ENCODE data around the gene ATL2.

Gene ATL2

DNA sequence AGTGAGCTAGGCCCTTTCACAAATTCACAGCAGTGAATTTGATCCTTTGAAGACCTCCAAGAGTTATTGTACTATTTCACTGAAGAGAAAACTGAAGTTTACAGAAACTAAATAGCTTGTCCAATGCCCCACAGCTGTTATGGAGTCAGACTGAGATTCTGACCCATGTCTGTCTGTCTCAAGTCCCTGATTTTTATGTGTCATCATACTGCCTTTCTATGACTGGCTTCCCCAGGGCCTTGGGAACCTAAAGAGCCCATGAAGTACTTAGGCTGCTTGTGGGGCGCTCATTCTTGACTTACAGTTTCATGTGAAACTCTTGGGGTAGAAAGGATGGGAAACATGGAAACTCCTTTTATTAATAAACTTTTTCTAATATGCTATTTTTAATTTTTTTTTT lies 107.7 kb downstream of the ATL2 start:
- TF ChIP-seq JUND (IDR thresholded peaks at IDR 0.05; ENCODE audit: low read depth) = no peak
- in situ Hi-C loops (cut with HindIII; ENCODE audit: low pct_unique_long_range_greater_than_20kb, low sequenced_read_pairs) = no loop called here
- no peak for DNase-seq (ENCODE audit: low read depth in 1 of 2, low spot score in 1 of 2)

DNA sequence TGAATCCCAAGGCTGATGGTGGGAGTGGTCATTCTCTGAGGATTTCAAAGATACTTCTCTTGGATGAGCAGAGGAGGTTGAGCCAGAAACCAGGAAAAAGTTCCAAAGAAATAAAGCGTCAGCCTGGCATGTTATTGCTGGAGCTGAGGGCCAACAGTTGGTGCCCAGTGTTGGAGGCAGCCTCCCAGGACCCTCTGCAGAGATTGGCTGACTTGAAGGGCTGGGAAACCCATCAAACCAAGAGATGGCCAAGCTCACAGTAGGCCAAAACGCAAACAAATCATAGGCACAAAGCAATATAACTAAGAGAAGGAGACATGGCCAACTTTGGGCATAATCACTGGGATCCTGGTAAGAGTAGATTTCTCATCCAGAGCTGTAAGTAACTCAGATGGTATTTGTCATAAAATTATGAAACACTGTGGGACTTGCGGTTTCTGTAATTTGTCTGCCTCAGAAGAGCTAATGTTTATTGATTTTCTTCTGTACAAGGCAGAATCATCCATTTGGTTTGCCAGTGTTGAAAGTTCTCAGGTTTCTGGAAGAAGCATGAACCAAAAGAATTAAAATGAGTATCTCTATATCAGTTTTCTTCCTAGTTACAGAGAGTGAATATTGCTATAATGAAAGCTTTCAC lies 108.3 kb downstream of the ATL2 start:
- DNase-seq (ENCODE audit: low read depth in 1 of 2, low spot score in 1 of 2) = no peak
- in situ Hi-C loops (cut with HindIII; ENCODE audit: low pct_unique_long_range_greater_than_20kb, low sequenced_read_pairs) = no loop called here

DNA sequence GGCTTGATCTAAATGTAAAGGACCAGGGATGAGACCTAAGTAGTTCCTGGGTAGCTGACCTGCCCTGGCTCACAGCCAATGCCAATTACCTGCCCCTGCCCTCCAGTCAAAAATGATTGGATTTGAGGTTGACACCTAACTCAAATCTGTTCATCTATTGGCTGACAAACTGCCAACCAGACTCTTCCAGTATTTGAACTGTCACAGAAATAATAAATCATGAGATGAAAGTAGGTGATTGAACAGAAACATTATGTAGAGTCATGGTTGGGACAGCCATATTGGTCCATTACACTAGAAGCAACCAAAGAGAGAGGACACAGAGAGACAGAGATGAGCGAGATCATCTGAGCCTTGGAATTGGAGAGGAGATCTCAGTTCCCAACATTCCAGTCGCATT lies 109.1 kb downstream of the ATL2 start:
- no peak for TF ChIP-seq JUND (IDR thresholded peaks at IDR 0.05; ENCODE audit: low read depth)
- peak in 1 of 2 experiments; percentile 10 for DNase-seq (ENCODE audit: low read depth in 1 of 2, low spot score in 1 of 2)
- in situ Hi-C loops (cut with HindIII; ENCODE audit: low pct_unique_long_range_greater_than_20kb, low sequenced_read_pairs) = no loop called here

More for the DNA sequence above, 108.3 kb downstream of the ATL2 start:
- TF ChIP-seq JUND (IDR thresholded peaks at IDR 0.05; ENCODE audit: low read depth) = no peak

DNA sequence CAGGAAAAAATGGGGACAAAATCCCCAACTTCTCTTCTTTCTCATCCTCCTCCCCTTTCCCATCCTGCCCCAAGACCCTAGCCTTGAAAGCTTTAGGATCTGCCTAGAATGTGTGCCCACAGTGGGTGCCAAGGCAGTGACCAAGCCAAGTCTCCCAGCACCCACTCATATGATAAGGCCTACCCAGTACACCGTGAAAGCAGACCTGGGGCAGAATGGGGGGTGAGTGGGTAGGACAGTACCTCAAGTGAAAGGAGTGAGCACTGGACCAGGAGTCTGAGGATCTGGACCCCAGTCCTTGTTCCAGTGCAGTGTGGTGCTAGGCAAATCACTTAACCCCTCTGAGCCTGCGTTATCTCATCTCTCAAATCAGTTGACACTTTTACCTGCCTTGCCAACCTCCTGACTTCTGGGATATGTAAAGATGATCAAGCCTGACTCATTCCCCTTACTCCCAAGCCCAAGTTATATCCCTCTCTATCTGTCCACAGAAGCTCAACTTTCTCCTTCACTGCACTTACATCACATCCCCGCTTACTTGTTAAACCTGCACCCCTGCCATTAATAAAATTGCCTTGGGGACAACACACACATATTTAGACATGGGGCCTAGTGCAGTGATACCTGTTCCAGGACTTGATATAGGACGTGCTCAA lies 109.7 kb downstream of the ATL2 start:
- in situ Hi-C loops (cut with HindIII; ENCODE audit: low pct_unique_long_range_greater_than_20kb, low sequenced_read_pairs) = no loop called here
- no peak for TF ChIP-seq JUND (IDR thresholded peaks at IDR 0.05; ENCODE audit: low read depth)
- DNase-seq (ENCODE audit: low read depth in 1 of 2, low spot score in 1 of 2) = no peak

DNA sequence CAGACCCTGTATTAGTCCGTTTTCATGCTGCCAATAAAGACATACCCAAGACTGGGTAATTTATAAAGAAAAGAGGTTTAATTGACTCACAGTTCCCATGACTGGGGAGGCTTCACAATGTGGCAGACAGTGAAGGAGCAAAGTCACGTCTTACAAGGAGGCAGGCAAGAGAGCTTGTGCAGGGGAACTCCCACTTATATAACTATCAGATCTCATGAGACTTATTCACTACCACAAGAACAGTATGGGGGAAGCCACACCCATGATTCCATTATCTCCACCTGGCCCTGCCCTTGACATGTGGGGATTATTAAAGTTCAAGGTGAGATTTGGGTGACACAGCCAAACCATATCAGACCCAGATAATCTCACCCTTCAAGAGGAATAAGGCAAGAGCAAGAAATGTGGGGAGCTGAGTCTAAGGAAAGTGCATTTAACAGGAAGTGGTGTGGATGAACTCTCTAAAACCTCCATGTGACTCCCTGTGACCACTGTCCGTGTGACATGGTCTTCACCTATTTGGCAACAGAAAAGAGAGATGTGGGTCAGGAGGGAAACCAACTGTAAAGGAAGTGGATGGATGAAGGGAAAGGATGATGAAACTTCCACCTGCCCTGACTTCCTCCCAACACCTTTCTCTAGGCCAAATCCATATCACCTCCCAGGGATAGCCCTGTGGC lies 110.6 kb downstream of the ATL2 start:
- in situ Hi-C loops (cut with HindIII; ENCODE audit: low pct_unique_long_range_greater_than_20kb, low sequenced_read_pairs) = no loop called here
- DNase-seq (ENCODE audit: low read depth in 1 of 2, low spot score in 1 of 2) = no peak

DNA sequence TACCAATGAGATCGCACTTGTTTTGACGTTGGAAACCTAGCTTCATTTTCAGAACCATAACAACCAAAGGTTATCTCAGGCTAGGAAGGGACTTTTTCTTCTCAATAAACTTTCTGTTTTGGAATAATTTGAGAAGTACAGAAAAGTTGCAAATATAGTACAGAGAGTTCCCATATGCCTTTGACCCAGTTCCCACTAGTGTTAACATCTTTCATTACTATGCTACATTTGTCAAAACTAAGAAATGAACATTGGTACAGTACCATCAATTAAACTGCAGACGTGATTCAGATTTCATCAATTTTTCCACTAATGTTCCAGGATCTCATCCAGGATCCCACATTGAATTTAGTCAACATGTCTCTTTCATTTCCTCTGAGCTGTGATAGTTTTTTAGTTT lies 111.6 kb downstream of the ATL2 start:
- in situ Hi-C loops (cut with HindIII; ENCODE audit: low pct_unique_long_range_greater_than_20kb, low sequenced_read_pairs) = no loop called here
- DNase-seq (ENCODE audit: low read depth in 1 of 2, low spot score in 1 of 2) = no peak
- TF ChIP-seq JUND (IDR thresholded peaks at IDR 0.05; ENCODE audit: low read depth) = no peak

More for the DNA sequence above, 110.6 kb downstream of the ATL2 start:
- TF ChIP-seq JUND (IDR thresholded peaks at IDR 0.05; ENCODE audit: low read depth) = no peak

DNA sequence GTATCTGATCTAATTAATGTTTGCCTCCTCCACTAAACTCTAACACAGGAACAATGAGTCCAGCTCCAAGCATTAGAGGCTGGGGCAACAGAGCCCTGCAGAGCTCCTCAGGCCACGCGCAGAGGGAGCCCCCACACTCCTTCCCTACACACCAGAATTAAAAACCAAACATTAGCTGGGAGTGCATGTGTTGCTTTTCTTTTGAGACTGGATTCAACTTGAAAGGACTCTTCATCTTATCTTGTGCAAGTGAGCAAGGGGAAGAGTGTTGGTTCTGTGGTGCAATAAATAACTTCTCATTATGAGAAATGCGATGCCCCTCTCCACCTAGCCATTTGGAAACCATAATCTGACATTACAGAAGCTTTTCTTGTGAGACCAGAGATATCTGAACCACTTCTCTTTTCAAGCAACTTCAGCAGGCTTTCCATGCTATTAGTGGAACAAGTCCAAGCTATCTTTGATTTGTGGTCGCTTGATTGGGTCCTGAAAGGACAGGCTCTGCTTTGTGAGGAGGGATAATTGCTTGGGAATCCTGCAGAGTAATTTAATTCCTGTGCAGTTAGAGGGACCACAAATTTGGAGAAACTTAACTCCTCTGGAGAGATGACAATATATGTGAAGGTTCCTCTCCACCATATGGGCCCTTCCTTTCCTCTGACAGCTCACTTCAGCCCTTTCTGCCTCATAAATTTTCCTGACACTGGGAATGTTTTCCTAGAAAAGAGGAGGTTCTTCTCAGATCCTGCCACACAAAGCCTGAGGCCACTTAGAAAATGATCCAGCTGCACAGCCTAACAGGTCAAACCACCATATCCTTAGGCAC lies 112.5 kb downstream of the ATL2 start:
- in situ Hi-C loops (cut with HindIII; ENCODE audit: low pct_unique_long_range_greater_than_20kb, low sequenced_read_pairs) = no loop called here

DNA sequence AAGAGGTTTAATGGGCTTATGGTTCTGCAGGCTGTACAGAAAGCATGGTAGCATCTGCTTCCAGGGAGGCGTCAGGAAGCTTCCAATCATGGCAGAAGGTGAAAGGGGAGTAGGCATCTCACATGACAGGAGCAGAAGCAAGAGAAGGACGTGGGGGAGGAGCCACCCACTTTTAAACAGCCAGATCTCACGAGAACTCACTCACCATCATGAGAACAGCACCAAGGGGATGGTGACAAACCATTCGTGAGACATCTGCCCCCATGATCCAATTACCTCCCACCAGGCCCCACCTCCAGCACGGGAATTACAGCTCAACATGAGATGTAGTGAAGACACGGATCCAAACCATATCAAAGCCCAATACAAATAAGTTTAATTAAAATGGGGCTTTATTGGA lies 113.8 kb downstream of the ATL2 start:
- in situ Hi-C loops (cut with HindIII; ENCODE audit: low pct_unique_long_range_greater_than_20kb, low sequenced_read_pairs) = no loop called here
- DNase-seq (ENCODE audit: low read depth in 1 of 2, low spot score in 1 of 2) = no peak
- no peak for TF ChIP-seq JUND (IDR thresholded peaks at IDR 0.05; ENCODE audit: low read depth)

More for the DNA sequence above, 112.5 kb downstream of the ATL2 start:
- no peak for TF ChIP-seq JUND (IDR thresholded peaks at IDR 0.05; ENCODE audit: low read depth)
- no peak for DNase-seq (ENCODE audit: low read depth in 1 of 2, low spot score in 1 of 2)

DNA sequence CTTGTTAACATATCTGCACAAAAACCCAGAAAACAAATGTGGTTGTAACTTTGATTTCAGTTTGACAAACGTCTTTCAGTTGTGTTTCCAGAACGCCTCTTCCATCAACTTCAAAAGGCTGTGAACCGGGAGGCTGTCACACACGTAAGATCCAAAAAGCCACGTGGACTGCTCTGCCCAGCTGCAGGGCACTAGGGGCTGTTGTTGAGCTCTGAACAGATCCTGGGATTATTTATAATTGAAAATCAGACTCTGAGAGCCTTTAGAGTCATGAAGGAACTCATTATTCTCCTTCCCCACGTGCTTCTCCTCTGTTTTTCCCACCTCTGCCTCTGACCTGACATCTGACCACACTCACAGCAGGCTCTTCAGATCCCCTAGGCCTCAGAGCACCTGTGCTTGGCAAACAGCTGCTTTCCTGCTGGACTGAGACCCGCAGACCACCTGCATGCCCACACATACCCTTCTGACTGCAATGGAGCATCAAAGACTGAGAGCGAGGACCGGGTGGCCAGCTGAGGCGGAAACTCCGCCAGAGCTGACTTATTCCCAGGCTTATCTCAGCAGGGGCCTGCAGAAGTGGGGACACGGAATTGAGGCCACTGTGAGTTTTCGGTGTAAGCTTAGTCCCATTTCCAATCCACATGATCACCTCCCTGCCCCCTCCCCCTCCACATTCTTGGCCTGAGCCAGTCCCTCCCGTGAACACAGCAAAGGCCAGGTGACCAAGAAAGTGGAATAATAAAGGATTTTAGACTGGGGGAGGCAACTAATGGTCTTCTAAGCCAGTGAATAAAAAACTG lies 114.8 kb downstream of the ATL2 start:
- no peak for DNase-seq (ENCODE audit: low read depth in 1 of 2, low spot score in 1 of 2)
- TF ChIP-seq JUND (IDR thresholded peaks at IDR 0.05; ENCODE audit: low read depth) = no peak
- in situ Hi-C loops (cut with HindIII; ENCODE audit: low pct_unique_long_range_greater_than_20kb, low sequenced_read_pairs) = no loop called here

DNA sequence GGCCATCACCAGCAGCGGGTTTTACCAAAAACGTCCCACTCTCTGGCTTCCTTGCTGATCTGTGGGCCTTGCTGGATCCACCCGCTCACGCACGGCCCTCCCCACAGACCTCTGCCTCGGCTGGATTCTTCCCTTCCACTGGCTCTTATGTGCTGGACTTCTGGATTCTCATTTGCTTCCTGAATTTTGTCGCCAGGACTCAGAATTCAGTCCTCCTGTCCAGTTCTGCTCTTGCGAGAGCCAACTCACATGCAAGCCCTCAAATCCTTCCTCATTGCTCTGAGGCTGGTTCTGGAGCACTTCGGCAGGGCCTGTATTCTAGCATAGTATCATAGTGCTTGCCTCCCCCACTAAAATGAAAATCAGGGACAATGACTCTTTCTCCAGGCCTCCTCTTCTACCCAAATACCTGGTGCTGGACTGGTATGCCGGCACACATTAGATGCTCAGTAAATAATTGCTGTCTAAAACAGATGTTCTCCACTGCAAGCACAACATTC lies 115.5 kb downstream of the ATL2 start:
- DNase-seq (ENCODE audit: low read depth in 1 of 2, low spot score in 1 of 2) = no peak
- no peak for TF ChIP-seq JUND (IDR thresholded peaks at IDR 0.05; ENCODE audit: low read depth)
- in situ Hi-C loops (cut with HindIII; ENCODE audit: low pct_unique_long_range_greater_than_20kb, low sequenced_read_pairs) = no loop called here

DNA sequence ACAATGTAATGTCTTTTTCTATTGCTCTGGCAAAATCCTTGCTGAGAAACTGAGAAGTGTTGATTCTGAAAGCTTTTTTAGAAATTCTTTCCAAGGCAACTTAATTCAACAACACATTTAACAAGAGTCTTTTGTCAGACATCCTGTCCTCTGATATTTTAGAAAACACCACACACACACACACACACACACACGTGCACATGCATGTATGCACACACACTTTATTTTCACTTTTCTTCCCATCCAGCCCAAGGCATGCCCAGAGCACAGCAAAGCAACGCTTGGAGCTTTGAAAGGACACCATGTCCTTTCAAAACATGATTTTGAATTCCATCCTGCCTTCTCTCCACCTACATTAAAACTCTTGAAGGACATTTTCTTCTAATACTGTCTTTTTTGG lies 116.1 kb downstream of the ATL2 start:
- in situ Hi-C loops (cut with HindIII; ENCODE audit: low pct_unique_long_range_greater_than_20kb, low sequenced_read_pairs) = no loop called here
- DNase-seq (ENCODE audit: low read depth in 1 of 2, low spot score in 1 of 2) = no peak
- TF ChIP-seq JUND (IDR thresholded peaks at IDR 0.05; ENCODE audit: low read depth) = no peak

DNA sequence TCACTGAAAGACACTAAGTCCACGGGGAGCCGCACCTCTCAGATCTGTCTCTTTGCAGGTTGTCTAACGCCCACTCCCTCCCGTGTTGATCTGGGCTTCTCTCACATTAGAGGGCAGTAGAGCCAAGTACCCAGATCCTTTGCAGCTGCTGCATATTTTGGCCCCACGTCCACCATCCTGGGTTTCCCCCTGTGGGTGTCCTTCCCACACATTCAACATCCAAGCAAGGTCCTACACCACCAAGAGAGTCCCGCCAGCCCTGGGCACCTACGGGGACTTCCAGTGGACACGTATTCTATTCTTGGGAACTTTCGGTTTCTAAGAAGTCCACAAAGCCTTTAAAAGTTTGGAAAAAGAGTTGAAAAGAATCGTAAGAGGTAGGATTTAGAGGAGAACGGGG lies 116.6 kb downstream of the ATL2 start:
- DNase-seq (ENCODE audit: low read depth in 1 of 2, low spot score in 1 of 2) = no peak
- in situ Hi-C loops (cut with HindIII; ENCODE audit: low pct_unique_long_range_greater_than_20kb, low sequenced_read_pairs) = no loop called here
- TF ChIP-seq JUND (IDR thresholded peaks at IDR 0.05; ENCODE audit: low read depth) = no peak
